ENCODE data around the gene MRTFA.

Gene MRTFA

GRCh38 chr22:40462195-40462984, 174.1 kb downstream of the MRTFA start:
- no peak for DNase-seq (ENCODE audit: low spot score in 2 of 2)
- Histone ChIP-seq H3K4me3 (no peak overlapping the region), H3K36me3 (replicated peaks) (no peaks in the 10 kb centered on the region), H3K9me3 (no peaks in the 10 kb centered on the region), H3K4me1 (peaks cover 12% of the 10 kb centered on the region), H3K27me3 (ENCODE audit: low read depth) (no peaks in the 10 kb centered on the region)
- in situ Hi-C loops (cut with MboI; ENCODE audit: low sequenced_read_pairs): no loop called here

GRCh38 chr22:40453671-40454070, 182.8 kb downstream of the MRTFA start:
- Histone ChIP-seq H3K27me3 (ENCODE audit: low read depth) (no peaks in the 10 kb centered on the region), H3K4me1 (peaks cover 14% of the 10 kb centered on the region), H3K36me3 (replicated peaks) (no peaks in the 10 kb centered on the region), H3K9me3 (no peaks in the 10 kb centered on the region), H3K4me3 (no peak overlapping the region)
- in situ Hi-C loops (cut with MboI; ENCODE audit: low sequenced_read_pairs): no loop called here
- DNase-seq (ENCODE audit: low spot score in 2 of 2): no peak

GRCh38 chr22:40452730-40453487, 183.6 kb downstream of the MRTFA start:
- peaks cover 14% of the 10 kb centered on the region for H3K4me1 ChIP-seq
- in situ Hi-C loops (cut with MboI; ENCODE audit: low sequenced_read_pairs): no loop called here
- H3K4me3 ChIP-seq: no peak overlapping the region
- no peaks in the 10 kb centered on the region for H3K36me3 ChIP-seq (replicated peaks)
- no peaks in the 10 kb centered on the region for H3K27me3 ChIP-seq (ENCODE audit: low read depth)
- no peak for DNase-seq (ENCODE audit: low spot score in 2 of 2)
- no peaks in the 10 kb centered on the region for H3K9me3 ChIP-seq

GRCh38 chr22:40451210-40451609, 185.3 kb downstream of the MRTFA start:
- no peak overlapping the region for H3K4me3 ChIP-seq
- in situ Hi-C loops (cut with MboI; ENCODE audit: low sequenced_read_pairs): no loop called here
- DNase-seq (ENCODE audit: low spot score in 2 of 2): no peak
- H3K27me3 ChIP-seq (ENCODE audit: low read depth): no peaks in the 10 kb centered on the region
- peaks cover 14% of the 10 kb centered on the region for H3K4me1 ChIP-seq
- no peaks in the 10 kb centered on the region for H3K36me3 ChIP-seq (replicated peaks)
- no peaks in the 10 kb centered on the region for H3K9me3 ChIP-seq

- Histone ChIP-seq H3K36me3 (replicated peaks) (no peaks in the 10 kb centered on the region), H3K4me1 (peaks cover 14% of the 10 kb centered on the region), H3K4me3 (no peak overlapping the region), H3K9me3 (no peaks in the 10 kb centered on the region), H3K27me3 (ENCODE audit: low read depth) (no peaks in the 10 kb centered on the region)
- DNase-seq (ENCODE audit: low spot score in 2 of 2): no peak
- in situ Hi-C loops (cut with MboI; ENCODE audit: low sequenced_read_pairs): no loop called here
These were observed 185.9 kb downstream of the MRTFA start for GRCh38 chr22:40450616-40451015.

GRCh38 chr22:40449676-40450035, 186.9 kb downstream of the MRTFA start:
- 0 out of 2 replicates have a peak, but pooled peaks cover 3% of the 10 kb centered on the region for H3K9me3 ChIP-seq
- peak in 1 of 2 experiments; percentile 23 for DNase-seq (ENCODE audit: low spot score in 2 of 2)
- peaks cover 14% of the 10 kb centered on the region for H3K4me1 ChIP-seq
- no peaks in the 10 kb centered on the region for H3K27me3 ChIP-seq (ENCODE audit: low read depth)
- H3K36me3 ChIP-seq (replicated peaks): no peaks in the 10 kb centered on the region
- in situ Hi-C loops (cut with MboI; ENCODE audit: low sequenced_read_pairs): no loop called here
- no peak overlapping the region for H3K4me3 ChIP-seq

- peaks cover 13% of the 10 kb centered on the region for H3K4me1 ChIP-seq
- no peaks in the 10 kb centered on the region for H3K27me3 ChIP-seq (ENCODE audit: low read depth)
- in situ Hi-C loops (cut with MboI; ENCODE audit: low sequenced_read_pairs): no loop called here
- H3K4me3 ChIP-seq: no peak overlapping the region
- H3K36me3 ChIP-seq (replicated peaks): no peaks in the 10 kb centered on the region
- 0 out of 2 replicates have a peak, but pooled peaks cover 5% of the 10 kb centered on the region for H3K9me3 ChIP-seq
- no peak for DNase-seq (ENCODE audit: low spot score in 2 of 2)
These were observed 190.3 kb downstream of the MRTFA start for GRCh38 chr22:40446203-40446602.

- Histone ChIP-seq H3K4me1 (peaks cover 2% of the 10 kb centered on the region), H3K4me3 (no peak overlapping the region), H3K9me3 (0 out of 2 replicates have a peak, but pooled peaks cover 5% of the 10 kb centered on the region), H3K36me3 (replicated peaks) (peaks cover 3% of the 10 kb centered on the region; the same call in 1 of the 2 replicates), H3K27me3 (ENCODE audit: low read depth) (no peaks in the 10 kb centered on the region)
- DNase-seq (ENCODE audit: low spot score in 2 of 2): no peak
- in situ Hi-C loops (cut with MboI; ENCODE audit: low sequenced_read_pairs): no loop called here
These were observed 192.2 kb downstream of the MRTFA start for GRCh38 chr22:40444178-40444831.

- in situ Hi-C loops (cut with MboI; ENCODE audit: low sequenced_read_pairs): no loop called here
- H3K4me3 ChIP-seq: no peak overlapping the region
- DNase-seq (ENCODE audit: low spot score in 2 of 2): no peak
These were observed 192.8 kb downstream of the MRTFA start for GRCh38 chr22:40443732-40444131.

GRCh38 chr22:40441761-40442390, 194.6 kb downstream of the MRTFA start:
- Histone ChIP-seq H3K36me3 (replicated peaks) (peaks cover 3% of the 10 kb centered on the region; the same call in 1 of the 2 replicates), H3K4me3 (no peak overlapping the region), H3K27me3 (ENCODE audit: low read depth) (no peaks in the 10 kb centered on the region), H3K9me3 (0 out of 2 replicates have a peak, but pooled peaks cover 5% of the 10 kb centered on the region), H3K4me1 (no peaks in the 10 kb centered on the region)
- in situ Hi-C loops (cut with MboI; ENCODE audit: low sequenced_read_pairs): no loop called here
- no peak for DNase-seq (ENCODE audit: low spot score in 2 of 2)

More at GRCh38 chr22:40443732-40444131, 192.8 kb downstream of the MRTFA start:
- Histone ChIP-seq H3K36me3 (replicated peaks) (peaks cover 3% of the 10 kb centered on the region; the same call in 1 of the 2 replicates), H3K4me1 (no peaks in the 10 kb centered on the region), H3K9me3 (0 out of 2 replicates have a peak, but pooled peaks cover 5% of the 10 kb centered on the region), H3K27me3 (ENCODE audit: low read depth) (no peaks in the 10 kb centered on the region)

- peak in 1 of 2 experiments; percentile 41 for DNase-seq (ENCODE audit: low spot score in 2 of 2)
- Histone ChIP-seq H3K4me1 (no peaks in the 10 kb centered on the region), H3K27me3 (ENCODE audit: low read depth) (no peaks in the 10 kb centered on the region), H3K4me3 (no peak overlapping the region), H3K36me3 (replicated peaks) (peaks cover 3% of the 10 kb centered on the region; the same call in 1 of the 2 replicates), H3K9me3 (no peaks in the 10 kb centered on the region)
- in situ Hi-C loops (cut with MboI; ENCODE audit: low sequenced_read_pairs): no loop called here
These were observed 199.8 kb downstream of the MRTFA start for GRCh38 chr22:40436505-40437431.

- Histone ChIP-seq H3K4me1 (no peaks in the 10 kb centered on the region), H3K36me3 (replicated peaks) (0 out of 2 replicates have a peak, but pooled peaks cover 3% of the 10 kb centered on the region), H3K27me3 (ENCODE audit: low read depth) (no peaks in the 10 kb centered on the region), H3K4me3 (no peak overlapping the region), H3K9me3 (no peaks in the 10 kb centered on the region)
- no peak for DNase-seq (ENCODE audit: low spot score in 2 of 2)
- in situ Hi-C loops (cut with MboI; ENCODE audit: low sequenced_read_pairs): loop anchor here (5.0 kb wide), 1 partner anchor 218 kb away; no protein-coding TSS in a partner anchor
These were observed 201.8 kb downstream of the MRTFA start for GRCh38 chr22:40434745-40435144.

Measured in HAP-1 (cell line).